ENCODE data around the gene TFB2M.
"Not testable (repeated sequence)": the region's sequence is repeated elsewhere in the genome, so short reads cannot be mapped to it uniquely, and the experiment has no call there.

Gene TFB2M

DNA sequence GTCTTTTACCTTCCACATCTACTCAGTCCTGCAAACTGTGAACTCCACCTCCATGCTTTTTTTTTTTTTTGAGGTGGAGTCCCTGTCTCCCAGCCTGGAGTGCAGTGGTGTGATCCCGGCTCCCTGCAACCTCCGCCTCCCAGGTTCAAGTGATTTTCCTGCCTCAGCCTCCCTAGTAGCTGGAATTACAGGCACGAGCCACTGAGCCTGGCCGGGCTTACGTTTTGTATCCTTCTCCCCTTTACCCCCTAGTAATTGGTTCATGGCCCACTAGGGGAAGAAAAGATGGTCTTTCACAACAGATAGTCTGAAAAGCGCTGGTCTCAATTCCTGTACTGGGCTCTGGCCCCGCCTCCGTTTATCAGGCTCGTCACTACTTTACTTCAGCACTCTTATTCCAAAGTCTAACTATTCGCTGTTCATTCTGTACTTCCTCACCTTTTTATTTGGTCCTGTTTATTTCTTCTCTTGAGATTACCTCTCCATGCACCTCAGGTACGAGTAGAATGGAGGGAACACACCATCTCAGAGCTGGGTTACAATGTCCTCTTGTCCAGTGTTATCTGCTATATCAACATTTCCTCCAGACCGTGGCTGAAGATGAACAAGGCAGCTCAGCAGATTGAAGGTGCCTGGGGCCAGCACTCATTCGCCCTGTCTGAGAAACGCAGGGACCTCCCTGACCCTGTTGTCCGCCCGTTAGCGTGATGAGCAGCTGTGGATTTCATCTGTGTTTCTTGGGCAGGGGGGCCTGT is 16.4 kb upstream of the TFB2M start:
- no peak for DNase-seq (ENCODE audit: low read depth)

DNA sequence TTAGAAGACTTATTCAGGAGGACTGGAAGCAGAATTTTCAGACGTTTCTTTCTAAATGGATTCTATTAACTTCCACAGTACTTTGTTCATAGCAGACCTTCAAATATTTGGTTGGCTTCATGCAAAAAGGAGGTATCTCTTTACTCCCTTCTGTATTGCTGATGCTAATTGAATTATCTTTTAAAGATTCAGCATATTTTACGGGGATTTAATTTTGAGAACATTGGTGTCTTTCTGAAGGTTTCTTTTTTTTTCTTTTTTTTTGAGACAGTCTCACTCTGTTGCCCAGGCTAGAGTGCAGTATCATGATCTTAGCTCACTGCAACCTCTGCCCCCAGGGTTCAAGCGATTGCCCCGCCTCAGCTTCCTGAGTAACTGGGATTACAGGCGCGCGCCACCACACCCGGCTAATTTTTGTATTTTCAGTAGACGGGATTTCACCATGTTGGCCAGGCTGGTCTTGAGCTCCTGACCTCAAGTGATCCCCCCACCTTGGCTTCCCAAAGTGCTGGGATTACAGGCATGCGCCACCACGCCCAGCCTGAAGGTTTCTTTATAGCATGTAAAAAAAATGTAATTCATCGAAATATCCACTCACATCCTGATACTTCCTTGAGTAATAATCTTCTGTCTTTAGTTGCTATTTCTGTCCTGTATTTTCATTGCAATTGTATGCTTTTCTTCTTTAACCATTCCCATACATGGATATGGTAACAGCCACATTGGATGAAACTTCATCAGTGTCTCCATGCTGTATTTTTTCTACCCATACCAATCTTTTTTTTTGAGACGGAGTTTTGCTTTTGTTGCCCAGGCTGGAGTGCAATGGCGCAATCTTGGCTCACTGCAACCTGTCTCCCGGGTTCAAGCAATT is 14.7 kb upstream of the TFB2M start:
- no peak for DNase-seq (ENCODE audit: low read depth)

DNA sequence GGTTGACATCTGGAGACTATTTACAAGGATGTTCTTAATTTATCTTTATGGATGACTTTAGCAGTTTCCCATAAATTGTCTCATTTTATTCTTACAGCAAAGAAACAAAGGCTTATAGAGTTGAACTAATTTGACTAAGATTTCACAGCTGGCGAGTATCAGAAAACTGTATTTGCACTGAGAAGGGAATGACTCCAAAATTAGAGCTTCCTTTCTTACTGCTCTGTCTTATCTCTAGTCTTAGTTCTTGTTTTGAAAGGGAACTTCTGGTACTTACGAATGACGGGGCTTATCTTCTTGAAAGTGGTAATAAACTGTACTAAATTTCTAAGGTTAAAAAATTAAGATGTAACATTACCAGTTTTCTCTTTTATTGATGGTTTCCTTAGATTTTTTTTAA is 13.8 kb upstream of the TFB2M start:
- no peak for DNase-seq (ENCODE audit: low read depth)

DNA sequence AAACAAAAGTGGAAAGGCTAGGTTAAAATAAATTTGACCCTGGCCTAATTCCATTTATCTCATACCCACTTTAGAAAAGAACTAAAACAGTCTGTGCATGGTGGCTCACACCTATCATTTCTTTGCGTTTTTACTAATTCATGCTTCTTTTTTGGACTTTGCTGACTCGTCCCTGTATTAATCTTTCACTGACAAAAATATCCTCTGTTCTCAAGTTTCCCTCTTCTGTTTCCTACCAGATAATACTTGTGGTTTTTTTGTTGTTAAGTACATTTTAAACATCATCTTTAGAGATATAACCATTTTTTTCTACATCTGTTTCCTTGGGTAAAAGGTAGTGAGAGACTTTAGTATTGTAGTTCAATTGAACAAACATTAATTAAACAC is 11.7 kb upstream of the TFB2M start:
- no peak for DNase-seq (ENCODE audit: low read depth)

DNA sequence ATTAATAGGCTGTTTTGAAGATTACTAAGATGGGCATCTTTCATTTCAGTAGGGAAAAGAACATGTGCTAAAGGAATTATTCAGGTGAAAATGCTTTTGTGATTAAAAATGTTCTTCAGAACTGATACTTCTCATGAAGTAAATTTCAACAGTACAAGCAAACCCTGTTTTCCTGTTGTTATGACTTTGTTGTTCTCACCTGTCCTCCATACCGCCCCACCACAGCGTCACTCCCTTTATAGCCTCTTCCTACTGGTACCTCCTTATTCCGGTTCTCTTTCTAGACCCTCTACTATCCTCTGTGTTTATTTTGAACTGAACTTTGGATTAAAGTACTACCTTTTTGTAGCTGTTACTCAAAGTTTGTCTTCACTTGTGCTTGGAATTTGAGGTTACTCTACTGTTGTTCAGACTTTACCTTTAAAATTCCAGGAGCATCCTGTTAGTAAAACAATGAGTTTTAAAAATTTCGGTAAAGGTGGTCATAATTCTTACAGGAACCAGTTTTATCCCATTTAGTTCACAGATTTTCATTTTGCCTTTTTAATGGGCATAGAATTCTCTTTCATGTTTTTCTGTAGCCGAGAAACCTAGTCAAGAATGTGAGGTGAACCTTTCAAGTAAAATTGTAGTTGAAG is 11.1 kb upstream of the TFB2M start:
- no peak for DNase-seq (ENCODE audit: low read depth)

DNA sequence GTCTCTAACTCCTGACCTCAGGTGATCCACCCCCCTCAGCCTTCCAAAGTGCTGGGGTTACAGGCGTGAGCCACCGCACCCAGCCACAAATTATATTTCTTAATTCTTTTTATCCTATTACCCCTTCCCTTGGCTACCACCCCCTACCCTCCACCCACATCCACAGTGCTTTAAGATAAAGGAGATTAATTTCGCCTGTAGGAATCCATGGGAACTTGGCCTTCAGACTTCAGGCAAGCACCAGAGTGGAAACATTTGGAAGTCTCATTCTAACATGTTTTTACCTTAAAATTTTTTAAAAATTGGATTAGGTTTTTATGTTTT is 10.6 kb upstream of the TFB2M start:
- no peak for DNase-seq (ENCODE audit: low read depth)

DNA sequence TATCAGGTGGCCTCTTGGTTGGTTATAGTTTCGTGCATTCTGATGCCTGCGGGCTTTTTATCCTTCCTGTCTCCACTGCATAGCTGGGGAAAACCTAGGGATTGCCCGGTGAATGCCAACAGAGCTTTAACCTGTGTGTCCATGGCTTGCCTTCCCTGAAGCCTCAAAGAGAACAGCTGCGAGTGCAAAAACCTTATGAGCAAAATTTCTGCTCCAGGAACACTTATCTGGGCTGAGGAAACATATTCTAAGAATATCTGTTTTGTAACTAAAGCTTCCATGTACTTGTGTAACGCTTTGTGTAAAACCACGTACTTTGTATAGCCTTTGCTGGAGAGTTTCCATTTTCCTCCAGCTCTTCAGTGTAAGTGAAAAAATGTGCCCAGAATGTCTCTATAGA is 7.4 kb upstream of the TFB2M start:
- DNase-seq (ENCODE audit: low read depth), result no peak

DNA sequence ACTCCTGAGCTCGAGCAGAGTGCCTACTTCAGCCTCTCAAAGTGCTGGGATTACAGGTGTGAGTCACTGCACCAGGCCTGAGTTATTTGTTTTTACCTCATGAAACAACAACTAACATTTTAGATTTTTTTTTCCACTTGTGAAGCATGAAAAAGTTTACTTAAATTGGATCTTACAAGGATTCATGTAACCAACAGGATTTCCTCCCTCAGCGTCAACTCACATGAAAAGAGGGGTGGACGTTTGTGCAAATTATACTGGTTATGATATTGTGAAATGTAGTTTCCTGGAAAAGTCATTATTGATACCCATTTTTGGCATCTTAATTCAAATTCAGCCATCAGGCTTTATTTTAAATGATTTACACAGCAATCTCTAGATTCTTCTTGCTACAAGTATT is 6.7 kb upstream of the TFB2M start:
- DNase-seq (ENCODE audit: low read depth), result no peak

DNA sequence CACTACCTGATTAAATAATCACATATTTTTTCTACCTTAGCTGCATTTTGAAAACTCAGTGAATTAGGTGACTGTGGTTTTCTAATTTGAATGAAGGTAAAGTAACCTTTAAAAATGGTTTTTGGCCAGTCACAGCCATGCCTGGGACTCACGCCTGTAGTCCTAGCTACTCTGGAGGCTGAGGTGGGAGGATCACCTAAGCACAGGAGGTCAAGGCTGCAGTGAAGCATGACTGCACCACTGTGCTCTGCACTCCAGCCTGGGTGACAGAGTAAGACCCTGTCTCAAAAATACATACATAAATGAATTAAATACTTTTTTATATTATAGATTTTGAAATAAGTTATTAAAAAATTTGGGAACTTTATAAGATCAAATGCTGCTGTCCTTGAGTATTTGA is 5.9 kb upstream of the TFB2M start:
- DNase-seq (ENCODE audit: low read depth), result no peak

DNA sequence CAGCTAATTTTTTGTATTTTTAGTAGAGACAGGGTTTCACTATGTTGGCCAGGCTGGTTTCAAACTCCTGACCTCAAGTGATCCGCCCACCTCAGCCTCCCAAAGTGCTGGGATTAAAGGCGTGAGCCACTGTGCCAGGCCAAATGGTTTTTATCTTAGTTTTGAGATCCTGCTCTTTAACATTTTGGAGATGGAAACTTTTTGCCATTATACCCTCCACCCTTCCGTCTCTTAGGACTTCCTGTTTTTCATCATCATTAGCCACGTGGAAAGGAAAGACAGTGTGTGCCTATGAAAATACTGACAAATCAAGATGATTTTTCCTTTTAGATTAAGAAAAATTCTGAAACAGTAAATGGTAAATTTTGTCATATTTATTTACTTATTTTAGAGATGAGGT is 5.2 kb upstream of the TFB2M start:
- not testable (repeated sequence) for DNase-seq (ENCODE audit: low read depth)

DNA sequence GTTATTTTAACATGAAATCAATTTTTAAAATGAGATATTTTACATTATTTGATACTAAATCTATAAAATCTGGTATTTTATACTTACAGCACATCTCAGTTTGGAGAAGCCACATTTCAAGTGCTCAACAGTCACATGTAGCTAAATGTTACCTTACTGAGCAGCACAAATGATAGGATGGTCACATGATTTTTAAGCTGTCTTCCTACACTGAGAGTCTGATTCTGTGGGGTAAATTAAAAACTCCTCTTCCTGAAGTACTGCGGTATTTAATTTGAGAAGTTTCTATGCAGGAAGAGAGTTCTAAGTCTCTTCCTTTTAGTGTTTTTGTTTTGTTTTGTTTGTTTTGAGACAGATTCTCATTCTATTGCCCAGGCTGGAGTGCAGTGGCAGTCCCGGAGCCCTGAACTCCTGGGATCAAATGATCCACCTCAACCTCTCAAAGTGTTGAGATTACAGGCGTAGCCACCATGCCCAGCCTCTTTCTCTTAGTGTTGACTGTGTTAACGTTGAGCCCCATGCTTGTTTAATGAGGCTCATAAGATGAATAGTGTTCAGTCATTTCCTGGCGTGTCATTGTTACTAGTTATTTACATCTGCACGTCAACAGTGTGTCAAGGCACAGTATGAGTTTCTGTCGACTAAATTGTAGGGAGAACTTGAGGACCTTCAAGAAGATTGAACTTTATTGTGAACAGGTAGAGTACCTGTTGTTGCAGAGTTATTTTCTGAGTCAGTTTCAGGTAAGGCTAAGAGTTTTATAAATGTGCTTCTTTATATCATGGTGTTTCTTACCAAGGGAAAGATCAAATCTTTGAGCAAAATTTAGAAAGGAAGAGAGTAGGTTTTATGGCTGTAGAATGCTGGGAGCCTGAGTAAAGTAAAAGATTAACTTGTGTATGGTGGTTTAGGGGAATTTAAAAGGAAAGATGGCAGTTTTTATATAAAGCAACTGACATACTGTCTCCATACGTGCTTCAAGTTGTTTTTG is 3.5 kb upstream of the TFB2M start:
- no peak for DNase-seq (ENCODE audit: low read depth)

DNA sequence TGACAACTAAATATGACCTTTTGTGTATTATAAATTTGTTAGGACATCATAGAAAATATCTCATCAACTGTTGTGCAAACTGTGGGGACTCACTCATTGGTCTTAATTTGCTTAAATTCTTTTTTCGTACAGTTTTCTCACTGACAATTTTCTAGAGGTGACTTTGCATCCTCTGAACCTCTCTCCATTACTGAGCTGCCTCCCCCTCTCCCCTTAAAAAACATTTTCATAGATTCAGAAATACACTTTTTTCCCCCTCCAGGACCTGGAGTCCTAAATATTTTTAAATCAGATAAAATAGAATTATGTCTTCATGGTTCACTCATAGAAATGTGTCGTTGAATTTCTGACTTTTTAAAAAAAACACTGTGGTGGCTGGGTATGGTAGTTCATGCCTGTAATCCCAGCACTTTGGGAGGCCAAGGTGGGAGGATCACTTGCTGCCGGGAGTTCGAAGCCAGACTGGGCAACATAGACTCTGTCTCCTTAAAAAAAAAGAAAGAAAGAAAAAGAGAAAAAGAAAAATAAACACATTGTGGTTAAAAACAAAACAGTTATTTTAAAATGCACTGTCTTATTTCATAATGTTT is 1.7 kb upstream of the TFB2M start:
- DNase-seq (ENCODE audit: low read depth), result no peak

DNA sequence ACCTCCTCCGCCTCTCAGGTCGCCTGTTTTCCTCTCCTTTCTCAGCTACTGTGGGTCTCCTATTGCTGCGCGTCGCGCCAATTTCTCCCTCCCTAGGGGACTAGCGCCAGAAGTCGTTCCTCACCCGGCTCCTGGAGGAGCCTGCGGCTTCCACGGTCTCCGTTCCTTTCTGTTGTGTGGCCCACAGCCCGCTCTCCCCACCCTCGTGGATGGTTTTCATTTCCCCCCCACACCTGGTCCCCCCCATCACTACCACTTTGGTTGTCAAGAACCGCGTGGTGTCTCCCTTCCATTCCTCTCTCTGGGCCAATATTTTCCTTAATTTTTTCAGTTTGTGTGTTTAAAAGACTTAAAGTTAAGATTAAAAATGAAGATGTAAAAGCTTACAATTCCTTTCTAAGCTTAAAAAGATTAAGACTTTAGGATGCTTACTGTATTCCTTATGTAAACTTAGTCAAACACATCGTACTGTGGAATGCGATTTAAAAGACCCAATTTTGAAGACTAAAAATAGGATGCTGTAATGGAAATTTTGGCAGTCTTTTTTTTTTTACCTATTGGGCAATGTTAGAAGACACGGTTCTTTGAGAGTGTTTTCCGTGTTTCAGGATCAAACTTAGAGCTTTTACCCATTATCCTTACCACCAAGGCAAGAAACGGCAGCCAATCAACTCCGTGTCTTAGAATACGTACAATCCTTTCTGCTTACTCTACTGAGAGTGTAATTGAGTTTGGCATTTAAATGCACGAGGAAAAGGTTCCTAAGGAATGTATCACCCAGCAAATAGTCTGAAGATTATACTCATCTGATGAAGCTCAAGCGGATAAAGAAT is 968 bp upstream of the TFB2M start:
- peak; percentile 39 for DNase-seq (ENCODE audit: low read depth)

DNA sequence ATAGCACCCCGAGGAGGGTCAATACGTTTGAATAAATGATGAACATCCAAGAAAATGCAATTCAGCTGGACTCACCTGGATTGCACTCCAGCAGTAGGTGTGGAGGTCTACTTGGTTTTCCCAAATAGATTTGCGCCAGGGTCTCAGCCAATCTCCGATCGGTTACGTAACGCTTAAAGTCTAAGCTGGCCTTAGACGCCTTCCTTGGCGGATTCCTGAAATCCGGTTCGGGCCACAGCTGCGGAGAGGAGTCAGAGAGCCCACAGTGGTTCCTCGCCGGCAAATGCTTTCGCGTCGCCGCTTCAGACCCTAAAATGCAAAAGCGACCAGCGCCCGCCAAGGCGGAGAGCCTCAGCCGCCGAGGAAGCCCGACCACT is 322 bp downstream of the TFB2M start:
- DNase-seq (ENCODE audit: low read depth), result no peak

DNA sequence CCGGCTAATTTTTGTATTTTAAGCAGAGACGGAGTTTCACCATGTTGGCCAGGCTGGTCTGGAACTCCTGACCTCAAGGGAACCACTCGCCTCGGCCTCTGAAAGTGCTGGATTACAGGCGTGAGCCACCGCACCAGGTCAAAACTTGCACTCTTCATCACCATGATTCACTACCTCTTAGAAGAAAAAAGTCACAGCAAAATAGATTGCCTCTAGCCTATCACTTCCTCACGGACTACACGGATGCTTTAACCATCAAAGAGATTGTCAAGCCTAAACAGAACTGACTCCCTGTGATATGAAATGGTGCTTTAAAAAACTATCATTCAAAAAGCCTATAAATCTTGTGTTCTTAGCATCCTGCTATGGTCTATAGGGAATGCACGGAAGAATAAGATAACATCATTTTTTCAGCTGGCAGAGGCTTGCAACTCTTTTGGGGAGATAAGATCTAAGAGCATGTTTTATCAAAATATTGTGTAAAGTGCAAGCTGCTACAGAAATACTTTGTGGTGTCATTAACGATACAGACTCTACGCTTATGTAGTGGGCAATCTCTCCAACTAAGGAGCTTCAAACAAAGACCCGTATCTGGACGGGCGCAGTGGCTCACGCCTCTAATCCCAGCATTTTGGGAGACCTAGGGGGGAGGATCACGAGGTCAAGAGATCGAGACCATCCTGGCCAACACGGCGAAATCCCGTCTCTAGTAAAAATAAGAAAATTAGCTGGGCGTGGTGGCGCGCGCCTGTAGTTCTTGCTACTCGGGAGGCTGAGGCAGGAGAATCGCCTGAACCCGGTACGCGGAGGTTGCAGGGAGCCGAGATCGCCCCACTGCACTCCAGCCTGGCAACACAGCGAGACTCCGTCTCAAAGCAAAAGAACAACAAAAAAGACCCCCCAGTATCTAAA is 966 bp downstream of the TFB2M start:
- DNase-seq (ENCODE audit: low read depth), result no peak

DNA sequence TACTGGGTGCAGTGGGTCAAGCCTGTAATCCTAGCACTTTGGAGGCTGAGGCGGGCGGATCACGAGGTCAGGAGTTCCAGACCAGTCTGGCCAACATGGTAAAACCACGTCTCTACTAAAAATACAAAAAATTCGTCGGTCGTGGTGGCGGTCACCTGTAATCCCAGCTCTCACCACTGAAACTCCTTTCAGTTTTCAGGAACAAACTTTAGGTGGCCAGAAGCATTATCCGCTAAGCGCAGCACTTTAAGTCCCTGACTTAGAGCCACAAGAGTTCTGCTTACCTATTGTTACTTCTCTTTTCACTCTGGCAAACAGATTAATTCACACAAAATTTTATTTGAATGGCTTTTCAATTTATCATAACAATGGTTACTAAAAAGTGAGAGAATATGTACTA is 5.2 kb downstream of the TFB2M start:
- not testable (repeated sequence) for DNase-seq (ENCODE audit: low read depth)

DNA sequence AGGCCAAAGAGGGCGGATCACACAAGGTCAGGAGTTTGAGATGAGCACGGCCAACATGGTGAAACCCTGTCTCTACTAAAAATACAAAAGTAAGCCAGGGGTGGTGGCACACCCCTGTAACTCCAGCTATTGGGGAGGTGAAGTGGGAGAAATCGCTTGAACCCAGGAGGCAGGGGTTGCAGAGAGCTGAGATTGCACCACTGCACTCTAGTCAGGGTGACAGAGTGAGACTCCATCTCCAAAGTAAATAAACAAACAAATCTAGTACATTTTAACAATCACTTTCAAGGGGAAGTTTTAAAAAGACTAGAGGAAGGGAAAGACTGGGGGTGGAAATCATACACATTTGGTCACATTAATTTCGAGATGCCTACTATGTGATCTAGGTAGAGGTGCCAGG is 6.8 kb downstream of the TFB2M start:
- DNase-seq (ENCODE audit: low read depth), result no peak

DNA sequence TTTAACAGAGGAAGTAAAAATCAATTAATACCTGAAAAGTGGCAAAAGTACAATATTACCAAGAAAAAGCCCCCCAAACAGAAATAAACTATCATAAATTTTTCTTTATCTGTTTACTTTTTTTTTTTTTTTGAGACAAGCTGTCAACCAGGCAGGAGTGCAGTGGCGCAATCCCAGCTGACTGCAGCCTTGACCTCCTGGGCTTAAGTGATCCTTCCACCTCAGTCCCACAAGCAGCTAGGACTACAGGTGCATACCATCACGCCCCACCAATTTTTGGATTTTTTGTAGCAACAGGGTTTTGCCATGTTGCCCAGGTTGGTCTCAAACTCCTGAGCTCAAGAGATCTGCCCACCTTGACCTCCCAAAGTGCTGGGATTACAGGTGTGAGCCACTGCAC is 8.0 kb downstream of the TFB2M start:
- no peak for DNase-seq (ENCODE audit: low read depth)

DNA sequence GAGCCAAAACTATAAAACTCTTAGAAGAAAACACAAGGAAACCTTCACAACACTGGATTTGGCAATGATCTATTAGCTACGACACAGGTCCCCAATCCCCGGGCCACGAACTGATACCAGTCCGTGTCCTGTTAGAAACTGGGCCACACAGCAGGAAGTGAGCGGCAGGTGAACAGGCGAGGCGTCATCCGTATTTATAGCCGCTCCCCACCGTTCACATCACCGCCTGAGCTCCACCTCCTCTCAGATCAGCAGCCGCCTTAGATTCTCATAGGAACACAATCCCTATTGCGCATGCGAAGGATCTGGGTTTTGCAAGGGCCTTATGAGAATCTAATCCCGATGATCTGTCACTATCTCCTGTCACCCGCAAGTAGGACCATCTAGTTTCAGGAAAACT is 11.9 kb downstream of the TFB2M start:
- DNase-seq (ENCODE audit: low read depth), result no peak

DNA sequence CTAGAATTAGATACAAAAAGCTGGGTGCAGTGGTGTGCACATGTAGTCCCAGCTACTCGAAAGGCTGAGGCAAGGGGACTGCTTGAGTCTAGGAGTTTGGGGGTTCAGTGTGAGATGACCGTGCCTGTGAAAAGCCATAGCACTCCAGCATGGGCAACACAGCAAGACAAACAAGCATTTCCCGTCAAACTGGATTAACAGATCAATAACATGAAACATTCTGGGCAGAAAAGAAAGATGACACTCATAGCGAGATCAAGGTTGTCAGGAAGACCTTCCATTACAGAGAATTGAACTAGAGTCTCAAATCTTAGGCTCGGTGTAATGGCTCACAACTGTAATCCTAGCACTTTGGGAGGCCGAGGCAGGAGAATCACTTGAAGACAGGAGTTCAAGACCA is 14.0 kb downstream of the TFB2M start:
- no peak for DNase-seq (ENCODE audit: low read depth)

All from activated T-cell treated with anti-CD3 and anti-CD28 coated beads for 24 hours (primary cell).